ENCODE measurements around the gene SOSTDC1.
"Not testable (repeated sequence)": the region's sequence is repeated elsewhere in the genome, so short reads cannot be mapped to it uniquely, and the experiment has no call there.

Gene SOSTDC1

DNA sequence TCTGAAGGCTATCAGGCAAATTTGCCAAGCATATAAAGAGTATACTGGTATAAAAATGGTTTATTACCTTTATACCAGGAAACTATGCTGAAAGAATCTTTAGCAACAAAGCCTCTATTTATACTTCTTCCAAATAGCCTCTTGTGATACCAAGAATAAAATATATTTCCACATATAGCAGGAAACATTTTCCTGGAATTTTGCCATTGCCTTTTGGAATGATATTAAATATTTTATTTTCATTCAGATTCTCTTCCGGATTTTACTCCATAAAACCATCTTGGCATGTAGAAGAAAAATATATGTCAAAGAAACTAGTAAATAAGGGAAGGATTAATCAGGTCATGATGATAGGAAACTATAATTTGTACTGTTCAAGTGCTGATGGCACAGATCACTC is 17.7 kb downstream of the SOSTDC1 start:
- TF ChIP-seq, protein P1, sequence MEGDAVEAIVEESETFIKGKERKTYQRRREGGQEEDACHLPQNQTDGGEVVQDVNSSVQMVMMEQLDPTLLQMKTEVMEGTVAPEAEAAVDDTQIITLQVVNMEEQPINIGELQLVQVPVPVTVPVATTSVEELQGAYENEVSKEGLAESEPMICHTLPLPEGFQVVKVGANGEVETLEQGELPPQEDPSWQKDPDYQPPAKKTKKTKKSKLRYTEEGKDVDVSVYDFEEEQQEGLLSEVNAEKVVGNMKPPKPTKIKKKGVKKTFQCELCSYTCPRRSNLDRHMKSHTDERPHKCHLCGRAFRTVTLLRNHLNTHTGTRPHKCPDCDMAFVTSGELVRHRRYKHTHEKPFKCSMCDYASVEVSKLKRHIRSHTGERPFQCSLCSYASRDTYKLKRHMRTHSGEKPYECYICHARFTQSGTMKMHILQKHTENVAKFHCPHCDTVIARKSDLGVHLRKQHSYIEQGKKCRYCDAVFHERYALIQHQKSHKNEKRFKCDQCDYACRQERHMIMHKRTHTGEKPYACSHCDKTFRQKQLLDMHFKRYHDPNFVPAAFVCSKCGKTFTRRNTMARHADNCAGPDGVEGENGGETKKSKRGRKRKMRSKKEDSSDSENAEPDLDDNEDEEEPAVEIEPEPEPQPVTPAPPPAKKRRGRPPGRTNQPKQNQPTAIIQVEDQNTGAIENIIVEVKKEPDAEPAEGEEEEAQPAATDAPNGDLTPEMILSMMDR (conservative IDR thresholded peaks at IDR 0.05; ENCODE audit: control insufficient read depth, insufficient read depth, low read depth, low read length): no peak
- no peak for DNase-seq (ENCODE audit: low read depth)
- no peak overlapping the region for H3K4me3 ChIP-seq (ENCODE audit: control insufficient read depth, low read depth, low read length)

GRCh38 chr7:16446508-16446907 is 19.0 kb downstream of the SOSTDC1 start:
- TF ChIP-seq, protein P1 (conservative IDR thresholded peaks at IDR 0.05; ENCODE audit: control insufficient read depth, insufficient read depth, low read depth, low read length): no peak
- H3K4me3 ChIP-seq (ENCODE audit: control insufficient read depth, low read depth, low read length): no peak overlapping the region
- no peak for DNase-seq (ENCODE audit: low read depth)

GRCh38 chr7:16443871-16444270 is 21.7 kb downstream of the SOSTDC1 start:
- not testable (repeated sequence) for DNase-seq (ENCODE audit: low read depth)

GRCh38 chr7:16438988-16439387 is 26.6 kb downstream of the SOSTDC1 start:
- no peak for DNase-seq (ENCODE audit: low read depth)
- no peak overlapping the region for H3K4me3 ChIP-seq (ENCODE audit: control insufficient read depth, low read depth, low read length)
- TF ChIP-seq, protein P1 (conservative IDR thresholded peaks at IDR 0.05; ENCODE audit: control insufficient read depth, insufficient read depth, low read depth, low read length): no peak

More at GRCh38 chr7:16443871-16444270, 21.7 kb downstream of the SOSTDC1 start:
- H3K4me3 ChIP-seq (ENCODE audit: control insufficient read depth, low read depth, low read length): not testable (repeated sequence)

DNA sequence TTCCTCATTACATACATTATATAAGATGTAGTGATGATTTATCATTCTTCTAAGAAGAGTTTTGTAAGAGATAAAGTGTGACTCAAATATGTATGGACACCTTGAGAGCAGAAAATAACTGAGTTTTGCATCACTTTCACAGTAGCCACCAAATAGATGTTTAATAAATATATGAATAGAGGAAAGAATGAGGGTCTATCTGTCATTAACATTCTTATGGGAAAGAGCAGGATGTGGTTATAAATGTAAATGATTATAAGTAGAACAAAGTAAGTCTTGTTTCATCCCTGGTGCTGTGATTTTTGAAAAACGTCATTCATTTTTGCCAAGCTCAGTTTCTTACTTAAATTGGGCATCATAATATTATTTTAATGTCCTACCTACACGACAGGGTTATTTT is 29.2 kb downstream of the SOSTDC1 start:
- H3K4me3 ChIP-seq (ENCODE audit: control insufficient read depth, low read depth, low read length): no peak overlapping the region
- DNase-seq (ENCODE audit: low read depth): no peak
- TF ChIP-seq, protein P1 (conservative IDR thresholded peaks at IDR 0.05; ENCODE audit: control insufficient read depth, insufficient read depth, low read depth, low read length): no peak

DNA sequence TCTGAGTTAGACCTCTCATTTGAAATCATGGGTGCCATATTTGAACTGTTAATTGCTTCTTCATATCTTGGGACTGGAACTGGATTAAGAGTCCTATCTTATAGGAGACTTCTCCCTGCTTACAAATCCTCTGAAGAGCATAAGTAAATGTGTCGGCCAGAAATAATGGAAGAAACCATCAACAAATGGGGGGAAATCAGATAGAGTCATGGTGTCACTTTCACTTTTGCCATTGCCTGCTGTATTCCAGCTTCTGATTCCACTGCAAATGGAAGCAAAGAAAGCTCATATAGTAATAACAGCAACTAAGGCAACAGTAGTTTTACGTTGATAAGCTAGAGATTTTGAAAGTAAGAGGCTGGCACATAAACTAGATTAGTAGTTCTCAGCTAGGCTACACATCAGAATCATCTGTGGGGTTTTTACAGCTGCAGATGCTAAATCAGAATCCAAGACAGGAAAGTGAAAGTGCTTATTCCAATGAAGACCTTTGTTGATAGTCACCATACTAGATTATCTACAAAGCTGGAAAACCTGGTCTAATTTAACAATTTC is 31.9 kb downstream of the SOSTDC1 start:
- no peak for DNase-seq (ENCODE audit: low read depth)
- TF ChIP-seq, protein P1 (conservative IDR thresholded peaks at IDR 0.05; ENCODE audit: control insufficient read depth, insufficient read depth, low read depth, low read length): no peak
- no peak overlapping the region for H3K4me3 ChIP-seq (ENCODE audit: control insufficient read depth, low read depth, low read length)

DNA sequence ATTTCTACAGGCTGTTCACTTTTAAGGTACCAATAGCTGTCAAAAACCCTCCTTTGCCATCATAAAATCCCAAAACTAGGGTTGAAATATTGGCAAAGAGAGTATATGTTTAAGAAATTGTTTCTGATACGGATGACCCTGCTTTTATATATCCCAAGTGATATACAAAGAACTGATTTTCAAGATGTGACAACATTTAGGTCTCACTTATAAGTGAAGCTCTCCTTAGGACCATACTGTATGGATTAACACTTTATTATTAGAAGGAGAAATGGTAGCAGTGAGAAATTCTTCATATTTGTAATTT is 33.2 kb downstream of the SOSTDC1 start:
- TF ChIP-seq, protein P1 (conservative IDR thresholded peaks at IDR 0.05; ENCODE audit: control insufficient read depth, insufficient read depth, low read depth, low read length): no peak
- no peak for DNase-seq (ENCODE audit: low read depth)
- H3K4me3 ChIP-seq (ENCODE audit: control insufficient read depth, low read depth, low read length): no peak overlapping the region

Measured in fibroblast of mammary gland (primary cell).